Right lobe of liver (tissue), 6 donors: ENCODE data around the gene PPP1R9A. TPM values are rescaled to one million over a fixed set of nuclear protein-coding genes. Genes with fewer than 3 reads are reported as not detected.

ENCODE experiments used
- ATAC-seq, 4 donors: fragments of 200-7000 bp; cut with Tn5 transposase; one replicate each; pipeline ENCODE4 v1.9.1; 2020; ENCODE audit warnings: mild to moderate bottlenecking in 4 of 4, moderate library complexity in 4 of 4
- DNase-seq, 3 donors: peaks; one replicate each; pipeline ENCODE4 v3.0.0-alpha.2; 2020
- H3K27ac ChIP-seq, 3 donors: fragments of 200-600 bp; one replicate each; pipeline ENCODE4 v1.8.0; 2022
- H3K27me3 ChIP-seq, 2 donors: fragments of 200-600 bp; one replicate each; pipeline ENCODE4 v1.8.0; 2022
- H3K36me3 ChIP-seq, 4 donors: fragments of 200-600 bp; sonication (generic) in 1 of 4; one replicate each; pipeline versions ENCODE4 v1.5.1 to v1.8.0; 2017 to 2022; ENCODE audit warnings: control low read depth in 1 of 4
- H3K4me1 ChIP-seq, 4 donors: fragments of 200-600 bp; sonication (generic) in 1 of 4; one replicate each; pipeline versions ENCODE4 v1.5.1 to v1.8.0; 2017 to 2022; ENCODE audit warnings: control low read depth in 1 of 4
- H3K4me3 ChIP-seq, 3 donors: fragments of 200-600 bp; one replicate each; pipeline ENCODE4 v1.8.0; 2022
- H3K9me3 ChIP-seq, 4 donors: fragments of 200-600 bp; sonication (generic) in 1 of 4; one replicate each; pipeline versions ENCODE4 v1.5.1 to v1.8.0; 2017 to 2022; ENCODE audit warnings: control low read depth in 1 of 4
- POLR2A ChIP-seq: fragments of 450-650 bp; IDR thresholded peaks from one replicate; pipeline ENCODE4 v1.6.1; 2017; ENCODE audit warnings: antibody characterized with exemption, mild to moderate bottlenecking
- WGBS: methylation state at CpG from one replicate; pipeline ENCODE4 v1.1.6; 2018; ENCODE audit warnings: low coverage, low lambda C conversion rate; ENCODE audit not compliant: insufficient coverage; ENCODE audit errors: missing lambda C conversion rate; 5-methylcytosine and 5-hydroxymethylcytosine counted together
- intact Hi-C, 2 donors: fragments of 100-400 bp; cut with DNase I; formaldehyde crosslinking; loops; one replicate each; pipeline versions ENCODE4 v1.11.2 to v1.14.1; 2022
- total RNA-seq, 6 experiments: library from RNA; depleted of rRNA in 2 of 6; stranded (reverse); fragments of >200 nt in 2 of 6; fragmentation: NEBNext Ultra II Directional in 3 of 6; extraction: Animal tissue kit (Norgen Biotek cat#: 25700) in 3 of 6; gene quantifications; one replicate each; pipeline versions ENCODE4 v1.1.0 to v1.2.4, GENCODE V29; 2016 to 2023
- TF ChIP-seq, protein P1 (sequence below), 4 donors: fragments of 200-600 bp in 3 of 4; fragments of 450-650 bp in 1 of 4; IDR thresholded peaks; one replicate each; pipeline versions ENCODE4 v1.5.1 to v1.8.0; 2016 to 2022; ENCODE audit warnings: antibody characterized with exemption in 4 of 4, mild to moderate bottlenecking in 2 of 4
- donor health status: DM: no; HTN: yes; CAD: no.
- donor health status: DM: no; HTN: no; CAD: no.
- donor health status: DM: no; HTN: no; CAD: no.
- donor health status: DM: no; HTN: yes; CAD: no.
- donor health status: DM: no; HTN: yes; CAD: no.

The PPP1R9A gene
- total RNA-seq, 6 experiments from 2014 or later: 0.49 to 2.0 (median 0.81) TPM

DNA sequence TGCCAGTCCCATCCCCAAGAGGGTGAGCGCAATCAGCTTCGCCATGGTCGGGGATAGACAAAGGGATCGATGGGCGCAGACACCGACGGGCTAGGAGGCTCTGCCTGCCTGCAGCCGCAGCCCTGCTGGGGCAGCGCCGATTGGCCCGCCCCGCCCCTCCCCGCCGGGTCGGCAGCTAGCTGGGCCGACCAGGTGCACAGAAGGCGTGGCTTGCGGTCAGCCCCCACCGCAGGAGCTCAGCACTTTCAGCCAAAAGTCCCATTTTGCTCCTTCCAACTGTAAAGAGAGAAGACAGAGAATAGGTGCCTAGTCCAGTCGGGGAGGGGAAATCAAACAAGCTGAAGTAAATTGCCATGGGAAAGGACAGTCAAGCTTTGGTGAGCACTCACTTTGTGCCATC lies 417.0 kb downstream of the PPP1R9A start, which contains the start of gene PON1:
Gene PON1, minus strand, starts transcription at position 102 of the 400 bp plus-strand sequence. Its CDS starts 57 bp downstream, at position 45.
- WGBS: 65% methylated on average over 2 of the region's 20 CpGs

DNA sequence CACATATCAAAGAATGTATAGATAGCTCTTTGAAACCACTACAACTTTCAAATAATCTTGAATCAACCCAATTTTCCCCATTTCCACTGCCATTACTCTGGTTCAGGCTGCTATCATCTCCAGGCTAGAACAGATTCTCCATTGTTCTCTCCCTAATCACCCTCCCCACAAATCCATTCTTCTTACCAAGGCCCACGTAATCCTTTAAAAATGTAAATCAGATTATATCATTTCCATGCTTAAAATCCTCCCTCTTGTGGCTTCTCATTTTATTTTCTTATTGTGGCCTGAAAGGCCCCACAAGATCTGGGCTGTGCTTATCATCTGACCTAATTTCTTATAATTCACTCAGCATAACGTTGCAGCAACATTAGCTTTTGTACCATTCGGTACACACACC lies 420.0 kb downstream of the PPP1R9A start:
- Histone ChIP-seq H3K9me3 (no peaks in the 10 kb centered on the region), H3K27ac (no peak overlapping the region), H3K4me1 (peaks cover 0 to 8% (median 0%) of the 10 kb centered on the region in 4 donors), H3K4me3 (no peak overlapping the region), H3K36me3 (no peaks in the 10 kb centered on the region), H3K27me3 (no peaks in the 10 kb centered on the region)
- WGBS: 42% methylated on average over 3 of the region's 3 CpGs
- intact Hi-C loops: no loop called here
- TF ChIP-seq POLR2A: no peak
- TF ChIP-seq, protein P1, sequence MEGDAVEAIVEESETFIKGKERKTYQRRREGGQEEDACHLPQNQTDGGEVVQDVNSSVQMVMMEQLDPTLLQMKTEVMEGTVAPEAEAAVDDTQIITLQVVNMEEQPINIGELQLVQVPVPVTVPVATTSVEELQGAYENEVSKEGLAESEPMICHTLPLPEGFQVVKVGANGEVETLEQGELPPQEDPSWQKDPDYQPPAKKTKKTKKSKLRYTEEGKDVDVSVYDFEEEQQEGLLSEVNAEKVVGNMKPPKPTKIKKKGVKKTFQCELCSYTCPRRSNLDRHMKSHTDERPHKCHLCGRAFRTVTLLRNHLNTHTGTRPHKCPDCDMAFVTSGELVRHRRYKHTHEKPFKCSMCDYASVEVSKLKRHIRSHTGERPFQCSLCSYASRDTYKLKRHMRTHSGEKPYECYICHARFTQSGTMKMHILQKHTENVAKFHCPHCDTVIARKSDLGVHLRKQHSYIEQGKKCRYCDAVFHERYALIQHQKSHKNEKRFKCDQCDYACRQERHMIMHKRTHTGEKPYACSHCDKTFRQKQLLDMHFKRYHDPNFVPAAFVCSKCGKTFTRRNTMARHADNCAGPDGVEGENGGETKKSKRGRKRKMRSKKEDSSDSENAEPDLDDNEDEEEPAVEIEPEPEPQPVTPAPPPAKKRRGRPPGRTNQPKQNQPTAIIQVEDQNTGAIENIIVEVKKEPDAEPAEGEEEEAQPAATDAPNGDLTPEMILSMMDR (IDR thresholded peaks at IDR 0.05): no peak
- DNase-seq (no peak), ATAC-seq (no peak)

More for the DNA sequence above, 417.0 kb downstream of the PPP1R9A start, which contains the start of gene PON1:
- peak; percentile 76 to 98 (median 88) for ATAC-seq
- Histone ChIP-seq H3K36me3 (no peaks in the 10 kb centered on the region), H3K4me1 (peaks cover 0 to 36% (median 8%) of the 10 kb centered on the region in 4 donors), H3K27me3 (no peaks in the 10 kb centered on the region), H3K9me3 (no peaks in the 10 kb centered on the region), H3K4me3 (peak within 1 kb of the TSS; percentile 30 to 74 (median 64)), H3K27ac (peak within 1 kb of the TSS; percentile 26 to 96 (median 86))
- peak; percentile 63 to 94 (median 87) for DNase-seq
- intact Hi-C loops: no loop called here
- TF ChIP-seq, protein P1 (IDR thresholded peaks at IDR 0.05): no peak
- peak; percentile 42 for TF ChIP-seq POLR2A

DNA sequence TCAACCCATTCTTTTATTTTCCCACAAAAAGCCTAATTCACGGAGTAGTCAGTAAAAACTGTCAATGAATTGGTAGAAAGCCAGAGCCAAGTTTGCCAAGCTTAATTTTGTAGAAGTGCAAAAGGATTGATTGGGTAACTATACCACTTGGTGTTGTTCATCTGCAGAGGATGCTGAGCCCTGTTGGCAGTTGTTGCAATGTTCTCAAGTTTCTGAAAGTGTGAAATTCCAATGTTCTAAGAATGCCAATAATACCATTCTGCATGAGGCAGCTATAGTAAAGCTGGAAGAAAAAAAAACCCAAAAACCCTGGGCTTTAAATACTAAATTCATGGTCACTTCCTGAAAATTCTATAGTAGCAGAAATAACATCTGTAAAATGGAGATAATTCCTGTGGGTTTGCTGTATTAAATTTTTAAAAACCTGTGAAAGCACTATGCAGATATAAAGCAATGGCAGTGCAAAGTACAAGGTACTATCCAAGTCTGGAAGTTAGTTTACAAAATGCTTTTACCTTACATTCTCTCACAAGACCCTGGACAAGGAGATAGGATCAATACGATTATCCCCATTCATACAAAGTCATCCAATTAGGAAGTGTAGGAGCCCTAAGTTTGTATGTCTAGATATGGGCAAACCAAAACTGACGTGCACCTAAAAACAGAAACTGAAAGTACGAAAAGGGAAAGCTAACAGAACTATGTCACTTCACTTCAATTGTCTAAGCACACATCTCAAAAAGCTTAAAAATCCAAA lies 423.0 kb downstream of the PPP1R9A start:
- 5% methylated on average over 4 of the region's 4 CpGs for WGBS
- no peaks in the 10 kb centered on the region for H3K9me3 ChIP-seq
- intact Hi-C loops: no loop called here
- TF ChIP-seq, protein P1 (IDR thresholded peaks at IDR 0.05): no peak
- TF ChIP-seq POLR2A: no peak
- DNase-seq (no peak), ATAC-seq (peak; percentile 83 to 91 (median 90))
- peaks cover 0 to 11% (median 0%) of the 10 kb centered on the region in 4 donors for H3K4me1 ChIP-seq
- peak overlapping the region; percentile 23 to 40 (median 27) for H3K4me3 ChIP-seq
- H3K27ac ChIP-seq: peak overlapping the region; percentile 7 to 52 (median 46)
- H3K27me3 ChIP-seq: no peaks in the 10 kb centered on the region
- no peaks in the 10 kb centered on the region for H3K36me3 ChIP-seq

DNA sequence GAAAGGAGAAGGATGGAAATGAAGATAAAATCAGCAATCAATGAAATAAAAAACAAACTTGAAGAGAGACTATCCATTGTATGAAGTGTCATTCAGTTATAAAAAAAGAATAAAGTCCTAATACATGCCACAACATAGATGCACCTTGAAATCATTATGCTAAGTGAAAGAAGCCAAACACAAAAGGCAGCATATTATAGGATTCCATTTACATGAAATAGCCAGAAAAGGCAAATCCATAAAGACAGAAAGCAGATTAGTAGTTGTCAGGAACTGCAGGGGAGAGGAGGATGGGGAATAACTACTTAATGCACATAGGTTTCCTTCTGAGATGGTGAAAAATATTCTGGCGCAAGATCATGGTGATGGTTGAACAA lies 423.6 kb downstream of the PPP1R9A start:
- no peak for DNase-seq
- WGBS: 86% methylated on average over 1 of the region's 1 CpG
- peak in 3 of 4 donors; percentile 7 to 27 (median 23) for ATAC-seq
- H3K9me3 ChIP-seq: no peaks in the 10 kb centered on the region
- H3K27me3 ChIP-seq: no peaks in the 10 kb centered on the region
- H3K4me3 ChIP-seq: peak overlapping the region in 2 of 3 donors; percentile 27 to 40
- TF ChIP-seq, protein P1 (IDR thresholded peaks at IDR 0.05): no peak
- peaks cover 0 to 13% (median 0%) of the 10 kb centered on the region in 4 donors for H3K4me1 ChIP-seq
- peak overlapping the region; percentile 7 to 52 (median 46) for H3K27ac ChIP-seq
- no peaks in the 10 kb centered on the region for H3K36me3 ChIP-seq
- intact Hi-C loops: no loop called here
